GM21515 (cell line): ENCODE measurements around the gene SF3B1.
"Not testable (repeated sequence)": the region's sequence is repeated elsewhere in the genome, so short reads cannot be mapped to it uniquely, and the experiment has no call there.

ENCODE experiments used
- ATAC-seq: cut with Tn5 transposase; IDR thresholded peaks from one replicate; pipeline ENCODE4 v1.9.1; 2021; ENCODE audit not compliant: unreplicated experiment

The SF3B1 gene, protein sequence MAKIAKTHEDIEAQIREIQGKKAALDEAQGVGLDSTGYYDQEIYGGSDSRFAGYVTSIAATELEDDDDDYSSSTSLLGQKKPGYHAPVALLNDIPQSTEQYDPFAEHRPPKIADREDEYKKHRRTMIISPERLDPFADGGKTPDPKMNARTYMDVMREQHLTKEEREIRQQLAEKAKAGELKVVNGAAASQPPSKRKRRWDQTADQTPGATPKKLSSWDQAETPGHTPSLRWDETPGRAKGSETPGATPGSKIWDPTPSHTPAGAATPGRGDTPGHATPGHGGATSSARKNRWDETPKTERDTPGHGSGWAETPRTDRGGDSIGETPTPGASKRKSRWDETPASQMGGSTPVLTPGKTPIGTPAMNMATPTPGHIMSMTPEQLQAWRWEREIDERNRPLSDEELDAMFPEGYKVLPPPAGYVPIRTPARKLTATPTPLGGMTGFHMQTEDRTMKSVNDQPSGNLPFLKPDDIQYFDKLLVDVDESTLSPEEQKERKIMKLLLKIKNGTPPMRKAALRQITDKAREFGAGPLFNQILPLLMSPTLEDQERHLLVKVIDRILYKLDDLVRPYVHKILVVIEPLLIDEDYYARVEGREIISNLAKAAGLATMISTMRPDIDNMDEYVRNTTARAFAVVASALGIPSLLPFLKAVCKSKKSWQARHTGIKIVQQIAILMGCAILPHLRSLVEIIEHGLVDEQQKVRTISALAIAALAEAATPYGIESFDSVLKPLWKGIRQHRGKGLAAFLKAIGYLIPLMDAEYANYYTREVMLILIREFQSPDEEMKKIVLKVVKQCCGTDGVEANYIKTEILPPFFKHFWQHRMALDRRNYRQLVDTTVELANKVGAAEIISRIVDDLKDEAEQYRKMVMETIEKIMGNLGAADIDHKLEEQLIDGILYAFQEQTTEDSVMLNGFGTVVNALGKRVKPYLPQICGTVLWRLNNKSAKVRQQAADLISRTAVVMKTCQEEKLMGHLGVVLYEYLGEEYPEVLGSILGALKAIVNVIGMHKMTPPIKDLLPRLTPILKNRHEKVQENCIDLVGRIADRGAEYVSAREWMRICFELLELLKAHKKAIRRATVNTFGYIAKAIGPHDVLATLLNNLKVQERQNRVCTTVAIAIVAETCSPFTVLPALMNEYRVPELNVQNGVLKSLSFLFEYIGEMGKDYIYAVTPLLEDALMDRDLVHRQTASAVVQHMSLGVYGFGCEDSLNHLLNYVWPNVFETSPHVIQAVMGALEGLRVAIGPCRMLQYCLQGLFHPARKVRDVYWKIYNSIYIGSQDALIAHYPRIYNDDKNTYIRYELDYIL

DNA sequence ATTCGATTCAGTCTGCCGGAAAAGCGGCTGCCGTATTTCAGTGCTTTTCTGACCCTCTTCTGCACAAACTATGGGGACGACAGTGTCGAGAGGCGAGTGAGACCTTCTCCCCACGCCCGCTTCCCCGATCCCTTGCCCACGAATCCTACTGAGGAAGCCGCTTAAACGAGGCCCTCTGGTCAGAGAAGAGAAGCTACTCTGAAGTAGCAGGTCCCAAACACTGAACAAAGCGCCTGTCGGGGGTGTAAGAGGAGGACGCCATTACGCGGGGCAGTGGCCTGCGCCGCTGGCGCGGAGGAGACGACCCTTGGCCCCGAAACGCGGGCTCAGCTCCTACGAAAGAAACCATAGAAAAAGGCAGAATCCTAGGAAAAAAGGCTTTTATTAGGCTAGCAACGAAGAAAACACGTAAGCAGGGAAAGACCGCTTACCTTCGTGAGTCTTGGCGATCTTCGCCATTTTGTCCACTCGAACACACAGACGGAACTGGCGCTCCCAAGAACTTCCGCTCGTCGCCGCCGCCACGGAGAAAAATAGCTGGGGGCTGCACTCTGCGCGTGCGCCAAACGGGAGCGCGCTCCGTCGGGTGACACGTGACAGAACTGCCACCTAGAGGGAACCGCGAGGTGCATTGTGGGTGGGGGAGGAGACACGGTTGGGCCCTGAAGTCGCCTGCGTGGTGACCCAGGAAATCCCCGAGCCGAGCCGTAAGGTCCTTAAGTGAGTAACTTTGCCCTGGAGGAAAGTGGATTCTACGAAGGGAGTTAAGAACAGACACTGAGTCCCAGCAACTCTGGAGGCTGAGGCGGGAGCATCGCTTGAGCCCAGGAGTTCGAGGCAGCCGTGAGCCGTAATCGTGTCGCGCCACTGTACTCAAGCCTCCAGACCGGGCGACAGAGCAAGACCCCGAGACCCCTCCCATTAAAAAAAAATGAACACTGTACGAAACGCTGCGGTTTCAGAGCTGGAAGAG lies at the start of gene SF3B1:
Gene SF3B1, minus strand, starts transcription at position 488 of the 973 bp plus-strand sequence. Its CDS starts 29 bp downstream, at position 459.
- ATAC-seq: peak; percentile 92

DNA sequence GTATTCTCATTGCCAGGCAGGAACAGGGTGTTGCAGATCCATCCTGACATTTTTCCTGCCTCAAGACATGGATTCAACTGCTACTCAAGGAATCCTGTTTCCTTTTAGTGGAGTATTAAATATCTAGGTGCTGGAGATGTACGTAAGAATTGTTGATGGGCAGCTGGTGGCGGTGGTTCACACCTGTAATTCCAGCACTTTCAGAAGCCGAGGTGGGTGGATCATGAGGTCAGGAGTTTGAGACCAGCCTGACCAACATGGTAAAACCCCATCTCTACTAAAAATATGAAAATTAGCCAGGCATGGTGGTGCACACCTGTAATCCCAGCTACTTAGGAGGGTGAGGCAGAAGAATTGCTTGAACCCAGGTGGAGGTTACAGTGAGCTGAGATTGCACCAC lies 49.4 kb upstream of the SF3B1 start:
- ATAC-seq: not testable (repeated sequence)

DNA sequence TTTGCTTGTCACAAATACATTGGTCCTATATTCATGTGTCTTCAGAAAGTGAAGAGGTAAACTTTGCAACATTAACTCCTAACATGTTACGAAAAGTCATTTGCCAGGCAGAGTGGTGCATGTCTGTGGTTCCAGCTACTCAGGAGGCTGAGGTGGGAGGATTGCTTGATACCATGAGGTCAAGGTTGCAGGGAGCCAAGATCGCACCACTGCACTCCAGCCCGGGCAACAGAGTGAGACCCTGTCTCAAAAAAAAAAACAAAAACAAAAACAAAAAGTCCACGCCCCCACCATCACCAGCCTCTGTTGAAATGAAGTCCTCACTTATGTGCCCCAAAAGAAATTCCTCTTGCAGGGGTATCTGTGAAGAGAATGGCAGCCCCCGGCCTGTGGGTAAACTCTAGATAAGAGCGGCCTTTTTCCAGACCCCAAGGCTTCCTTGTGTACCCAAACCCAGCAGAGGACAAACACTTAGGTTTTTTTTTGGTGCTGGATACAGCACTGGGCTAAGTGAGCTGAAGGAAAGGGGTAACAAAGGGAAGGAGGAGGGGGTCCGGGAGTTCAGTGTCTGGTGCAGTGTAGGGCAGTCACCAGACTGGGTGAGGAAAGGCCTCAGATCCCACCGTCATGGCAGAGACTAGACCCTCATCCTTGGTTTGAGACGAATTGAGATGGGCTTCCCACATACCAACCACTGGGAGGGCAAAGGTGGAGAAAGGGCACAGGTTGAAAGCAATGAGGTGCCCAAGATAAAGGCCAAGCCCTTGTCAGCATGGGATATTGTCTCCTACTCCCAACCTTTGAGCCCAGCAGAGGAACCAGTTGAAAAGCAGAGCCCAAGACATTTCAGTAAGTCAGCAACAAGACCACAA lies 45.6 kb upstream of the SF3B1 start:
- ATAC-seq: no peak

DNA sequence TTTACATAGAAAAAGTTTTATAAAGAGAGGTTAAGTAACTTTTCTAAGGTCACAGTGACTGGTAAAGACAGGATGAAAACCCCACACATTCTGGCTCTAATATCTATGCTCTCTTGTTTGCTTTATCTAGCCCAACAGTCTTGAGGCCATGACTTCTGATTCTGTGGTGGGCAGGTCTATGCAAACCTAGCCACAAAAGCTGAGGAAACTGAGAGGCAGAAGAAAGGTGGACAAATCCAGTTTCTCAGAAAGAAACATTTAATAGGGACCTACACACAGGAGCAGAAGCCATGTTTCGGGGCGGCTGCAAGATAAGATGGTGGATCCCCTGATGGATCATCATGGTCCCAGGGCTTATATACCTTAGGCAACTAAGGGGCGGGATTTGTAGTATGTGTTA lies 43.0 kb upstream of the SF3B1 start:
- ATAC-seq: no peak

DNA sequence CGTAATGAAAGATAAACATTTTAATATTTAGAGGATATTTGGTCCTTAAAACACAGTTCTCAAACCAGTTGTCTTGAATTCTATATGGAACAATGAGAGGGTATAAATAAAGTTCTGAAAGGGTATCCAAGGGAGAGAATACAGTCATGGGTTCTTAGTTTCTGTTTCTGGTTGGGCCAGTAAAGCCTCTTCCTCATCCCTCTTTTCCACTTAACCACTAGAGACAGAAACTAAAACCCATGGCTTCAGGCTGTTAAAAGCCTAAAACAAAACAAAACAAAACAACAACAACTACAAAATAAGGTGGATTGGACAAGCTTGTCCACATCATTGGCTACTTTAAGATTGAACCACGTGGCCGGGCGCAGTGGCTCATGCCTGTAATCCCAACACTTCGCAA lies 37.3 kb upstream of the SF3B1 start:
- ATAC-seq: no peak

DNA sequence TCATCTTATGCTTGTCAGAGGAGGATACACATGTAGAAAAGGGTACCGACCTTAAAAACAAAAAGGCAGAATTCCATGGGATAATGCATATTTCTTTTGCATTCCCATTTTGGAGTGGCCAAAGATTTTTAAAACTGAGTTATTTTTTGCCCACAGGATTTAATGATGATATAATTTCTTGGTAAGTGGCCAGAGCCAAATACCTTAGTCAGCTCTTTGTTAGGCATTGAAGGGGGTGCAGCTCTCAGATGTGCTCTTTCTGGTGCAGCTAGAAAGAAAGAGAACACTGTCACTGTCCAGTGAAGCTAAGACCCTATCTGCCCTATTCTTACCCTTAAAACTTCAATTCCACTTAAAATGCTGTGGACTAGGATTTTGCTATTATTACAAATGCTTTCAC lies 29.3 kb upstream of the SF3B1 start:
- ATAC-seq: no peak

DNA sequence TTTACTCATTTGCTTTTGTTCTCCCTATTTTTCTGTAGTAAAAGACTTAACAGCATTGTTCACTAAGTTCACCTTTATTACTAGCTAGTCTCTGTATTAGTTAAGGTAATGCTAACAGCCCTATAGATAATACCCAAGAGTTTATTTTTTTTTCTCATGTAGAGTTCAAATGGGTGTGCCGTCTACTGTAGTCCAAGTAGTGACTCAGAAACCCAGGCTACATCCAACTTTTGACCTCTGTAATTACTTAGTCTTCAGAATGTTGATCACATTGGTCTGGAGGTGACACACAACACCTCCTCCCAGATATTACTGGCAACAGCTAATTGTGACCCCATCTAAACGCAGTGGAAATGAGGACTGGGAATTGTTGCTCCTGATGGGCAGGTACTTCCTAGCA lies 26.2 kb upstream of the SF3B1 start:
- no peak for ATAC-seq

DNA sequence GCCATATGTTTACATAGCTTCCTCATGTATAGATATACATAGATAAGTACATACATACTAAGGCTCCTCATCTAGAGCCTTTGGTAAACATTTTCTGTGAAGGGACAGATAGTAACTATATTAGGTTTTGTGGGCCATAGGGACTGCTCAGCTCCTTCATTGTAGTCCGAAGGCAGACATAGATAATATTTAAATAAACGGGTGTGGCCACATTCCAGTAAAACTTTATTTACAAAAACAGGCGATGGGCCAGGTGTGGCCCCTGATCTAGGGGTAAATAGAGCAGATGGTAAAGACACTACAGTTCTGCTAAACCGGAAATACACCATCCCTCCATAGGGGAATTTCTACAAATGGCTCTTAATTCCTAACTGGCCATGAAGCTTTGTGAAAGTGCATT lies 25.8 kb upstream of the SF3B1 start:
- ATAC-seq: no peak

DNA sequence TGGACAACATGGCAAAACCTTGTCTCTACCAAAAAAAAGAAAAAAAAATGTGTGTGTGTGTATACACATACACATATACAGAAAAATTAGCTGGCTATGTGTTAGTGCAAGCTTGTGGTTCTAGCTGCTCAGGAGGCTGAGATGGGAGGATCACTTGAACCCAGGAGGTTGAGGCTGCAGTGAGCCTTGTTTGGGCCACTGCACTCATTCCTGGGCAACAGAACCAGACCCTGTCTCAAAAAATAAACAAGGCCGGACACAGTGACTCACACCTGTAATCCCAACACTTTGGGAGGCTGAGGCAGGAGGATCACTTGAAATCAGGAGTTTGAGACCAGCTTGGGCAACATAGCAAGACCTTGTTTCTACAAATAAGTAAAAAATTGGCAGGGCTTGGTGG lies 20.6 kb upstream of the SF3B1 start:
- no peak for ATAC-seq

DNA sequence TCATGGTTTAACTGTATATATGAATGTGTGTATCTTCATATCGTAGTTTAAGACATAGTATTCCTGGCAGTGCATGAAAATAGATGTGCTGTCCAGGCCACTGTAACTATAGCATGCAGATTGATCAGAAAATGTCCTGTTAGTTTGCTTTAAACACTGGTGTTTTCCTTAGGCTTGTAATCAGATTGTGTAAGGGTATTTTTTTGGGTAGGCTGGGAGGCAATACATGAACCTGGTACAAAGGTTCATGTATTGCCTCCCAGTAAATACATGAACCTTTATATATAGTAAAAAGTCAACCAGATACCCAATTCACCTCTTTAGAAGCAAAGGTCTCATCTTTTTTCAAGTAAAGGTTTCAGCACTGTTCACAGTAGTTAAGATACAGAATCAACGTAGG lies 20.1 kb upstream of the SF3B1 start:
- ATAC-seq: no peak

DNA sequence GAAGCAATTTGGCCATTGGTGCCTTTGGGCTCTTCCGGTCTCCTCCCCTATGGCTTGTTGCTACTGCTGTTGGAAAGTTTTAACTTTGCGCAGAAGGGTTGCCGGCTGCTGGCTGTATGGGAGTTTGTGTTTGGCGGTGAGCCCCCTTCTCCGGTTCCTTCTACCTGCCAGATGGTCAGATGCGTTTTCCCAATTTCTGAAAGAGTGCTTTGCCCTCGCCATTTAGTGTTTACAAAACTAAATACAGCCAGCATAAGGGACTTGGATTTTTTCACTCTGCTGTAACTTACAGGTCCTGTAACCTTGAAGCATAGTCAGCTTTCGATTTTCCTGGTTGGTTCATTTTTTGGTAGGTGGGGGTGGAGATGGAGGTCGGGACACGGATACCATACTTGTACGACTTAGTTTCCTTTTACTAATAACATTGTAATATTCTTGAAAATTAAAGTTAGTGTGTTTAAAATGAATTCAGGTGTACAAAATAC lies 19.1 kb upstream of the SF3B1 start:
- ATAC-seq: peak; percentile 30

DNA sequence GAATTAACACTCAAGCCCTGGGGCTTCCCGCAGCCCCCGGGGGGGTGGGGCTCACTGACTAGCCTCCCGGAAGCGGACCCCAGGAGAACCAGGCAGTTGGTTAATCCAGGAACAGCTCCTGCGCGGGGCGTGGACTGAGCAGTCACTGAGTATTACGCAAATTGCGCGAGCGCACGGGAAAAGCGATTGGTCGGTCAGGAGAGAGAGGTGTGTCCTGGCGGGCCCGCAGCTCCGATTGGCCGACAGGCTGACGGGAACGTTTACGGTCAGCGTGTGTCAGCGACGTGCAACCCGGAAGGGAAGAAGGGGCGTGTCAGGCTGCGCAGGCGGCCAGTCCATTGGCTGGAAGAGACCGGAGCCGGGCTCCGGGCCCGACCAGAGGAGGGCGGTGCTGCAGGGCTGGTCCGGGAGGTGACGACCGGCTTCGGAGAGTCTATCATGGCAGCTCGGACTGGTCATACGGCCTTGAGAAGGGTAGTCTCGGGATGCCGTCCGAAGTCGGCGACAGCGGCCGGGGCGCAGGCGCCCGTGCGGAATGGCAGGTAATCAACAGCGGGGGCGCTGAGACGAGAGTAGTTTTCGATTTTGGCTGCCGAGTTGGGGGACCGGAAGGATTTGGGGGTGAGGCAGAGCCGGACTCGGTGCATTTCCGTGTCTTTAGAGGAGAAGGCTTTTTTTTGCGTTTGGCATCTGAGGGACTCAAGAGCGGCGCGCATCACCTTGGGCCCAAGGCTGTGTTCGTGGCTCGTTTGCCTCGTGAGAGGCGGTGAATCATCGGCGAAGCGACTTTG lies 18.5 kb upstream of the SF3B1 start, which contains the start of gene COQ10B:
Gene COQ10B, plus strand, starts transcription at position 430 of the 791 bp plus-strand sequence. Its CDS starts 9 bp downstream, at position 439.
- peak; percentile 95 for ATAC-seq

DNA sequence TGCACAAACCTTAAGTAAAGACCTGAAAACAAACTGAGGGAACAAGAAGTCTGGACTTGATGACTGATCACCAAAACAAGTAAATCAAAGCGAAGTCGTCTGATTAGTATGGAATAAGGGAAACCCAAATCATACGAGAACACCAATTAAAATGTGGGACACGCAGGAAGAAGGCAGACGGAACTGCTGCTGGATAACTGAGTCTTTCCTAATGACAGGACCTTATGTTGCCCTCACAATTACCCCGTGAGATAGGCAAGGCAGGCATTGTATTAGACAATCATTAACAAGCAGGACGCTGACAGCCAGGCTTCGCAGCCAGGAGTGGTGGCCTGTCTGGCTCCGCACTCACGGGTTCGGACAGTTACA lies 17.9 kb upstream of the SF3B1 start:
- no peak for ATAC-seq

DNA sequence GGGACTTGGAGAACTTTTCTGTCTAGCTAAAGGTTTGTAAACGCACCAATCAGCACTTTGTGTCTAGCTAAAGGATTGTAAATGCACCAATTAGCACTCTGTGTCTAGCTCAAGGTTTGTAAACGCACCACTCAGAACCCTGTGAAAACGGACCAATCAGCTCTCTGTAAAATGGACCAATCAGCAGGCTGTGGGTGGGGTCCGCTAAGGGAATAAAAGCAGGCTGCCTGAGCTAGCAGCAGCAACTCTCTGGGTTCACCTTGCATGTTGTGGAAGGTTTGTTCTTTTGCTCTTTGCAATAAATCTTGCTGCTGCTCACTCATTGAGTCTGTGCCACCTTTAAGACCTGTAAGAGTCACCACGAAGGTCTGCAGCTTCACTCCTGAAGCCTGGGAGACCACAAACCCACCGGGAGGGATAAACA lies 16.1 kb upstream of the SF3B1 start:
- not testable (repeated sequence) for ATAC-seq

DNA sequence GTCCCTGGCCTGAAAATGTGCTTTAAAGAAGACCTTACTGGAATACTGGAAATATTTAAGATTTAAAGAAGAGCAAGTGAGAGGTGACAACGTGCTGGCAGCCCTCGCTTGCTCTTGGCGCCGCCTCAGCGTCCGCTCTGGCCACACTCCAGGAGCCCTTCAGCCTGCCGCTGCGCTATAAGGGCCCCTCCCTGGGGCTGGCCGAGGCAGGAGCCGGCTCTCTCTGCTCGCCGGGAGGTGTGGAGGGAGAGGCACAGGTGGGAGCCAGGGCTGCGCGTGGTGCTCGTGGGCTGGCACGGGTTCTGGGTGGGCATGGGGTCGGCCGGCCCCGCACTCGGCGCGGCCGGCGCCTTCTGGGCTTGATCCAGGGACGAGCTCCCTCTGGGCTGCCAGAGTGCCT lies 15.6 kb upstream of the SF3B1 start:
- no peak for ATAC-seq

DNA sequence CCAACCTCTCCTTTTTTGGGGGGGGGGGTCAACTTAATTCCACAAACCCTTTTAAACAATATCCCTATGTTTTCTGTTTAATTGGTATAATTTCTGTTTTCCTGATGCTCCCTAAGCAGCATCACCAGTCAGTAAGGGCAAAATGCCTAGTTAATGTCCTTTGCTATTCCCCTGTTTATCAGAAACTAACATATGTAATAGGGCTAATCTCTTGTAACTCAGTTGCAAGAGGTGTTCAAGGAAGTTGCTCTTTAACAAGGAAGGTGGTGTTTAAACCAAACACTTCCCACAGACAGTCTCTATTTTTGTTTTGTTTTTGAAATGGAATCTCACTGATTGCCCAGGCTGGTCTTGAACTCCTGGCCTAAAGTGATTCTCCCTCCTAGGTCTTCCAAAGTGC lies 12.0 kb upstream of the SF3B1 start:
- no peak for ATAC-seq

DNA sequence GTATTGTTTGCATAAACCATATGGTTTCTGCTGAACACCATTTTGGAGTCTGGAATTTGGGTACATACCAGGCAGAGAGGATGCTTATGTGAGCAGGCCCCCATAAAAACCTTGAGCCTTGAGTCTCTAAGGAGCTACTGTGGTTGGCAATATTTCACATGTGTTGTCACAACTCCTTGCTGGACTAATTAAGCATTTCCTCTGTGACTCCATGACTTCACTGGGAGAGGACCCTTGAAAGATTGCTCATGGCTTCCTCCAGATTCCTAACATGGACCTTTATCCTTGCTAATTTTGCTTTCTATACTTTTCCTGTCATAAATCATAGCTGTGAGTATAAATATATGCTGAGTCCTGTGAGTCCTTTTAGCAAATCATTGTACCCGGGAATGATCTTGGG lies 10.9 kb upstream of the SF3B1 start:
- ATAC-seq: no peak

DNA sequence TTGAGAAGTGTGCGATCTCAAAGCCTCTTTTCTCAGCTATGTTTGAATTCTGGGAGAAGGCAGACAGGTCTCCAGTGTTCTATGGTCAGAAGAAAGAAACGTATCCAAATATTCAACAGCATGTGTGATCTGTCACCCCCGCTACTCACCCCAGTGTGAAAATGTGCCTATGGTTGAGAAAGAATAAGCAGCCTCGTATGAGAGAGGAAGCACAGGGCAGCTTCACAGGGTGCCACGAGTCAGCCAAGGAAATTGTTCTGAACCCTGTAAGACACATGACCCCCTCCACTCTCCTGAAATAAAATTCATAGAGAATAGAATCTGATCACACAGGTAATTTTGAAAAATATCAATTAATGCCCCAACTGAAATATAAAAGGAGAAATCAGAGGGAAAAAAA lies 8.0 kb upstream of the SF3B1 start:
- no peak for ATAC-seq
